Measurements from ENCODE around the gene ROR1.

Gene ROR1

GRCh38 chr1:63982201-63982600 lies 208.4 kb downstream of the ROR1 start:
- no peak for DNase-seq

- no peak for DNase-seq
Measured at GRCh38 chr1:63983391-63984256, 209.8 kb downstream of the ROR1 start.

- no peak for DNase-seq
Measured at GRCh38 chr1:63984257-63984929, 210.6 kb downstream of the ROR1 start.

- DNase-seq: no peak
Measured at GRCh38 chr1:63984930-63985290, 211.1 kb downstream of the ROR1 start.

- DNase-seq: no peak
Measured at GRCh38 chr1:63987014-63987627, 213.3 kb downstream of the ROR1 start.

- DNase-seq: no peak
Measured at GRCh38 chr1:63987628-63988024, 213.8 kb downstream of the ROR1 start.

GRCh38 chr1:63988941-63989340 lies 215.1 kb downstream of the ROR1 start:
- no peak for DNase-seq

- DNase-seq: no peak
Measured at GRCh38 chr1:63991685-63992084, 217.9 kb downstream of the ROR1 start.

- no peak for DNase-seq
Measured at GRCh38 chr1:64000021-64000420, 226.2 kb downstream of the ROR1 start.

GRCh38 chr1:64001038-64001437 lies 227.2 kb downstream of the ROR1 start:
- no peak for DNase-seq

- no peak for DNase-seq
Measured at GRCh38 chr1:64004451-64005025, 230.7 kb downstream of the ROR1 start.

GRCh38 chr1:64005801-64006200 lies 232.0 kb downstream of the ROR1 start:
- no peak for DNase-seq

GRCh38 chr1:64006276-64007051 lies 232.6 kb downstream of the ROR1 start:
- DNase-seq: no peak

GRCh38 chr1:64010316-64010715 lies 236.5 kb downstream of the ROR1 start:
- no peak for DNase-seq

GRCh38 chr1:64013395-64013794 lies 239.6 kb downstream of the ROR1 start:
- no peak for DNase-seq

GRCh38 chr1:64019818-64020217 lies 246.0 kb downstream of the ROR1 start:
- peak; percentile 74 to 87 for DNase-seq

GRCh38 chr1:64021066-64021465 lies 247.2 kb downstream of the ROR1 start:
- DNase-seq: no peak

GRCh38 chr1:64025051-64025450 lies 251.2 kb downstream of the ROR1 start:
- no peak for DNase-seq

GRCh38 chr1:64029037-64029436 lies 255.2 kb downstream of the ROR1 start:
- no peak for DNase-seq

- no peak for DNase-seq
Measured at GRCh38 chr1:64030411-64030810, 256.6 kb downstream of the ROR1 start.

GRCh38 chr1:64031236-64031635 lies 257.4 kb downstream of the ROR1 start:
- DNase-seq: no peak

- no peak for DNase-seq
Measured at GRCh38 chr1:64033667-64034220, 259.9 kb downstream of the ROR1 start.

- no peak for DNase-seq
Measured at GRCh38 chr1:64036549-64036948, 262.7 kb downstream of the ROR1 start.

All from NCI-H524 (cell line).